ENCODE measurements around the gene SETBP1.

DNA sequence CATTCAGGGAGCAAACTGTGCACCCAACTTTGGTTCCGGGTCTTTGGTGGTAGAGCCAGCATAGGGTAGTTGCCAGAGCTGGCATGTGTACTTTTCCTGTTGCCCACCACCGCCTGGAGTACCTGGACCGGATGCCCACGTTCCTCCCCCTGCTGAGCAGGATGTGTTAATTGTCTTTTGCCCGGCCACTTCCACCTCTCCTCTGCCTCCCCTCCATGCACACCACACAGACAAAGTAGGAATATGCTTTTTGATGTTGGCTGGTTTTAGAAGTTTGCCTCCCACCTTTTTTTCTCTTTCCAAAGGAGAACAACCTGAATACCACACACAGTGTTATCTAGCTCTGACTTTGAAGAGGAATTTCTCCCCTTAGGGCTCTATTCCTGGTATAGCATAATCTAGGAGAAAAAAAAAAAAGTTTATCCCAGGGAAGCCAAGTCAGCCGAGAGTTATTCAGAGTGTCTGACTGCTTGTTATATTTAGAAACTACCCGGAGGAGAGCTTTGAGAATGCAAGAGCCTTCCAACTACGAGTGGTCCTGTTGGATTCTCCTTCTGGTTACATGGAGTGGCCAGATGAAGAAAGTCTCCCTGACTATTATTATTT is 111.9 kb downstream of the SETBP1 start:
- TF ChIP-seq, protein P1, sequence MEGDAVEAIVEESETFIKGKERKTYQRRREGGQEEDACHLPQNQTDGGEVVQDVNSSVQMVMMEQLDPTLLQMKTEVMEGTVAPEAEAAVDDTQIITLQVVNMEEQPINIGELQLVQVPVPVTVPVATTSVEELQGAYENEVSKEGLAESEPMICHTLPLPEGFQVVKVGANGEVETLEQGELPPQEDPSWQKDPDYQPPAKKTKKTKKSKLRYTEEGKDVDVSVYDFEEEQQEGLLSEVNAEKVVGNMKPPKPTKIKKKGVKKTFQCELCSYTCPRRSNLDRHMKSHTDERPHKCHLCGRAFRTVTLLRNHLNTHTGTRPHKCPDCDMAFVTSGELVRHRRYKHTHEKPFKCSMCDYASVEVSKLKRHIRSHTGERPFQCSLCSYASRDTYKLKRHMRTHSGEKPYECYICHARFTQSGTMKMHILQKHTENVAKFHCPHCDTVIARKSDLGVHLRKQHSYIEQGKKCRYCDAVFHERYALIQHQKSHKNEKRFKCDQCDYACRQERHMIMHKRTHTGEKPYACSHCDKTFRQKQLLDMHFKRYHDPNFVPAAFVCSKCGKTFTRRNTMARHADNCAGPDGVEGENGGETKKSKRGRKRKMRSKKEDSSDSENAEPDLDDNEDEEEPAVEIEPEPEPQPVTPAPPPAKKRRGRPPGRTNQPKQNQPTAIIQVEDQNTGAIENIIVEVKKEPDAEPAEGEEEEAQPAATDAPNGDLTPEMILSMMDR (IDR thresholded peaks at IDR 0.05; ENCODE audit: low read length) = no peak
- no peak for TF ChIP-seq EZH2 (IDR thresholded peaks at IDR 0.05; ENCODE audit: borderline replicate concordance, low read length)
